ENCODE measurements around the gene SYT7.

SYT7 gene

DNA sequence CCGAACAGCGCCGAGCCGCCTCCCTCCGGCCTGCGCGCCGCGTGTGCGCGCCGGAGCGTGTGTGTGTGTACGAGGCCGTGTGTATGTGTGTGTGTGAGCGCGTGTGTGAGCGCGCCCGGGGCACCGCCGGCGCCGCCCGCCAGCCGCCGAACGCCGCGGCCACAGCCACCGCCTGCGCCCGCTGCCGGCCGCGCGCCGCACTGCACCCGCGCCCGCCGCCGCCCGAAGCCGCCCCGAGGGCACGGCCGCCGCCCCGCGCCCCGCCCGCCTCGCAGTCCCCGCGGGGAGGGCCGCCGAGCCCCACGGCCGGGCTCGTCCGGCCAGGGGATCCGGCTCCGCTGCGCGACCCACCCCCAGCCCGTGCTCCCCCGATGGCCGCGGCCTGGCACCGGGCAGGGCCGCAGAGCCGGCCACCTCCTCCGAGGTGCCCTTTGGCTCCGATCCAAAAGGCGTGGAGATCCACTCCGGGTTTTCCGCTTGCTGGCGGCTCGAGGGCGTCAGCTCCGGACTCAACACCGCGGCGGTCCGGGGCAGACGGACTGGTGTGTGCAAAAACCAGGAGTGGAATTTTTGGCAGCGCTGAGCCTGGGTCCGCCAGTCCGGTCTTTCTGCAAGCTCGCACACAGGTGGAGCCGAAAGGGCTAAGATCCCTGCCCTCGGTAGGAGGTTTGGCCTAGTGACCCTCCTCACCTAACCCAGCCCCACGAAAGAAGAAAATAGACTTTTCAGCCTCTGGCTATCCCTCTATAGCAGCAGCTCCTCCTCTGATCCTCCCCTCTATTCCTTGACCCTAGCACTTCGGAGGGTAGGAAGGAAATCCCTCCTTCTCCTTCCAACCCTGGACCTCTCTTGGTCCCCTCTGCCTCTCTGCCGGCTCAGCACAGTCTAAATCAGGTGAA, at the start of gene SYT7 (continued):
- TF ChIP-seq, protein P1, sequence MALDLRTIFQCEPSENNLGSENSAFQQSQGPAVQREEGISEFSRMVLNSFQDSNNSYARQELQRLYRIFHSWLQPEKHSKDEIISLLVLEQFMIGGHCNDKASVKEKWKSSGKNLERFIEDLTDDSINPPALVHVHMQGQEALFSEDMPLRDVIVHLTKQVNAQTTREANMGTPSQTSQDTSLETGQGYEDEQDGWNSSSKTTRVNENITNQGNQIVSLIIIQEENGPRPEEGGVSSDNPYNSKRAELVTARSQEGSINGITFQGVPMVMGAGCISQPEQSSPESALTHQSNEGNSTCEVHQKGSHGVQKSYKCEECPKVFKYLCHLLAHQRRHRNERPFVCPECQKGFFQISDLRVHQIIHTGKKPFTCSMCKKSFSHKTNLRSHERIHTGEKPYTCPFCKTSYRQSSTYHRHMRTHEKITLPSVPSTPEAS (tag by site-specific recombination; IDR thresholded peaks at IDR 0.05) = no peak
- TF ChIP-seq KLF16 (tag by site-specific recombination; IDR thresholded peaks at IDR 0.05) (peak; percentile 97), ZNF629 (tag by site-specific recombination; IDR thresholded peaks at IDR 0.05) (peak; percentile 53; the same call in 1 of the 2 replicates), ZNF324 (tag by site-specific recombination; IDR thresholded peaks at IDR 0.05) (peak; percentile 54; the same call in 1 of the 2 replicates), IKZF3 (tag by site-specific recombination; IDR thresholded peaks at IDR 0.05) (peak; percentile 33; the same call in 1 of the 2 replicates), MYNN (tag by site-specific recombination; IDR thresholded peaks at IDR 0.05; ENCODE audit: borderline replicate concordance) (peak; percentile 25; the same call in 1 of the 2 replicates), YY1 (tag by site-specific recombination; IDR thresholded peaks at IDR 0.05) (peak; percentile 55; the same call in 1 of the 2 replicates), ZNF140 (tag by site-specific recombination; IDR thresholded peaks at IDR 0.05) (no peak), ZNF341 (tag by site-specific recombination; IDR thresholded peaks at IDR 0.05; ENCODE audit: low read depth) (no peak), PRDM1 (tag by site-specific recombination; IDR thresholded peaks at IDR 0.05) (no peak), ZNF530 (tag by site-specific recombination; IDR thresholded peaks at IDR 0.05; ENCODE audit: low read depth) (no peak), YY2 (tag by site-specific recombination; IDR thresholded peaks at IDR 0.05) (0 out of 2 replicates have a peak, but pooled peaks have one; percentile 59), SP7 (tag by site-specific recombination; IDR thresholded peaks at IDR 0.05) (peak; percentile 77), OSR2 (tag by site-specific recombination; IDR thresholded peaks at IDR 0.05) (no peak), ZNF623 (tag by site-specific recombination; IDR thresholded peaks at IDR 0.05) (no peak), SP2 (tag by site-specific recombination; IDR thresholded peaks at IDR 0.05) (peak; percentile 34; the same call in 1 of the 2 replicates)
- TF ChIP-seq, protein P2, sequence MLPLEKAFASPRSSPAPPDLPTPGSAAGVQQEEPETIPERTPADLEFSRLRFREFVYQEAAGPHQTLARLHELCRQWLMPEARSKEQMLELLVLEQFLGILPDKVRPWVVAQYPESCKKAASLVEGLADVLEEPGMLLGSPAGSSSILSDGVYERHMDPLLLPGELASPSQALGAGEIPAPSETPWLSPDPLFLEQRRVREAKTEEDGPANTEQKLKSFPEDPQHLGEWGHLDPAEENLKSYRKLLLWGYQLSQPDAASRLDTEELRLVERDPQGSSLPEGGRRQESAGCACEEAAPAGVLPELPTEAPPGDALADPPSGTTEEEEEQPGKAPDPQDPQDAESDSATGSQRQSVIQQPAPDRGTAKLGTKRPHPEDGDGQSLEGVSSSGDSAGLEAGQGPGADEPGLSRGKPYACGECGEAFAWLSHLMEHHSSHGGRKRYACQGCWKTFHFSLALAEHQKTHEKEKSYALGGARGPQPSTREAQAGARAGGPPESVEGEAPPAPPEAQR (tag by site-specific recombination; IDR thresholded peaks at IDR 0.05) = no peak
- TF ChIP-seq, protein P3, sequence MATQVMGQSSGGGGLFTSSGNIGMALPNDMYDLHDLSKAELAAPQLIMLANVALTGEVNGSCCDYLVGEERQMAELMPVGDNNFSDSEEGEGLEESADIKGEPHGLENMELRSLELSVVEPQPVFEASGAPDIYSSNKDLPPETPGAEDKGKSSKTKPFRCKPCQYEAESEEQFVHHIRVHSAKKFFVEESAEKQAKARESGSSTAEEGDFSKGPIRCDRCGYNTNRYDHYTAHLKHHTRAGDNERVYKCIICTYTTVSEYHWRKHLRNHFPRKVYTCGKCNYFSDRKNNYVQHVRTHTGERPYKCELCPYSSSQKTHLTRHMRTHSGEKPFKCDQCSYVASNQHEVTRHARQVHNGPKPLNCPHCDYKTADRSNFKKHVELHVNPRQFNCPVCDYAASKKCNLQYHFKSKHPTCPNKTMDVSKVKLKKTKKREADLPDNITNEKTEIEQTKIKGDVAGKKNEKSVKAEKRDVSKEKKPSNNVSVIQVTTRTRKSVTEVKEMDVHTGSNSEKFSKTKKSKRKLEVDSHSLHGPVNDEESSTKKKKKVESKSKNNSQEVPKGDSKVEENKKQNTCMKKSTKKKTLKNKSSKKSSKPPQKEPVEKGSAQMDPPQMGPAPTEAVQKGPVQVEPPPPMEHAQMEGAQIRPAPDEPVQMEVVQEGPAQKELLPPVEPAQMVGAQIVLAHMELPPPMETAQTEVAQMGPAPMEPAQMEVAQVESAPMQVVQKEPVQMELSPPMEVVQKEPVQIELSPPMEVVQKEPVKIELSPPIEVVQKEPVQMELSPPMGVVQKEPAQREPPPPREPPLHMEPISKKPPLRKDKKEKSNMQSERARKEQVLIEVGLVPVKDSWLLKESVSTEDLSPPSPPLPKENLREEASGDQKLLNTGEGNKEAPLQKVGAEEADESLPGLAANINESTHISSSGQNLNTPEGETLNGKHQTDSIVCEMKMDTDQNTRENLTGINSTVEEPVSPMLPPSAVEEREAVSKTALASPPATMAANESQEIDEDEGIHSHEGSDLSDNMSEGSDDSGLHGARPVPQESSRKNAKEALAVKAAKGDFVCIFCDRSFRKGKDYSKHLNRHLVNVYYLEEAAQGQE (tag by site-specific recombination; IDR thresholded peaks at IDR 0.05) = no peak
- TF ChIP-seq, protein P4, sequence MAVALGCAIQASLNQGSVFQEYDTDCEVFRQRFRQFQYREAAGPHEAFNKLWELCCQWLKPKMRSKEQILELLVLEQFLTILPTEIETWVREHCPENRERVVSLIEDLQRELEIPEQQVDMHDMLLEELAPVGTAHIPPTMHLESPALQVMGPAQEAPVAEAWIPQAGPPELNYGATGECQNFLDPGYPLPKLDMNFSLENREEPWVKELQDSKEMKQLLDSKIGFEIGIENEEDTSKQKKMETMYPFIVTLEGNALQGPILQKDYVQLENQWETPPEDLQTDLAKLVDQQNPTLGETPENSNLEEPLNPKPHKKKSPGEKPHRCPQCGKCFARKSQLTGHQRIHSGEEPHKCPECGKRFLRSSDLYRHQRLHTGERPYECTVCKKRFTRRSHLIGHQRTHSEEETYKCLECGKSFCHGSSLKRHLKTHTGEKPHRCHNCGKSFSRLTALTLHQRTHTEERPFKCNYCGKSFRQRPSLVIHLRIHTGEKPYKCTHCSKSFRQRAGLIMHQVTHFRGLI (tag by site-specific recombination; IDR thresholded peaks at IDR 0.05) = no peak
- TF ChIP-seq, protein P5, sequence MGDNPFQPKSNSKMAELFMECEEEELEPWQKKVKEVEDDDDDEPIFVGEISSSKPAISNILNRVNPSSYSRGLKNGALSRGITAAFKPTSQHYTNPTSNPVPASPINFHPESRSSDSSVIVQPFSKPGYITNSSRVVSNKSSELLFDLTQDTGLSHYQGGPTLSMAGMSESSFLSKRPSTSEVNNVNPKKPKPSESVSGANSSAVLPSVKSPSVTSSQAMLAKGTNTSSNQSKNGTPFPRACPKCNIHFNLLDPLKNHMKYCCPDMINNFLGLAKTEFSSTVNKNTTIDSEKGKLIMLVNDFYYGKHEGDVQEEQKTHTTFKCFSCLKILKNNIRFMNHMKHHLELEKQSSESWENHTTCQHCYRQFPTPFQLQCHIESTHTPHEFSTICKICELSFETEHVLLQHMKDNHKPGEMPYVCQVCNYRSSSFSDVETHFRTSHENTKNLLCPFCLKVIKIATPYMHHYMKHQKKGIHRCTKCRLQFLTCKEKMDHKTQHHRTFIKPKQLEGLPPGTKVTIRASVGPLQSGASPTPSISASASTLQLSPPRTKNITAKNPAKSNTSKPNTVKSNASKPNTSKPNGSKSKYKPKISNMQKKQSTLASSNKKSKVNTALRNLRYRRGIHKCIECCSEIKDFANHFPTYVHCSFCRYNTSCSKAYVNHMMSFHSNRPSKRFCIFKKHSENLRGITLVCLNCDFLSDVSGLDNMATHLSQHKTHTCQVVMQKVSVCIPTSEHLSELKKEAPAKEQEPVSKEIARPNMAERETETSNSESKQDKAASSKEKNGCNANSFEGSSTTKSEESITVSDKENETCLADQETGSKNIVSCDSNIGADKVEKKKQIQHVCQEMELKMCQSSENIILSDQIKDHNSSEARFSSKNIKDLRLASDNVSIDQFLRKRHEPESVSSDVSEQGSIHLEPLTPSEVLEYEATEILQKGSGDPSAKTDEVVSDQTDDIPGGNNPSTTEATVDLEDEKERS (tag by site-specific recombination; IDR thresholded peaks at IDR 0.05) = 0 out of 2 replicates have a peak, but pooled peaks have one; percentile 53
- TF ChIP-seq, protein P6, sequence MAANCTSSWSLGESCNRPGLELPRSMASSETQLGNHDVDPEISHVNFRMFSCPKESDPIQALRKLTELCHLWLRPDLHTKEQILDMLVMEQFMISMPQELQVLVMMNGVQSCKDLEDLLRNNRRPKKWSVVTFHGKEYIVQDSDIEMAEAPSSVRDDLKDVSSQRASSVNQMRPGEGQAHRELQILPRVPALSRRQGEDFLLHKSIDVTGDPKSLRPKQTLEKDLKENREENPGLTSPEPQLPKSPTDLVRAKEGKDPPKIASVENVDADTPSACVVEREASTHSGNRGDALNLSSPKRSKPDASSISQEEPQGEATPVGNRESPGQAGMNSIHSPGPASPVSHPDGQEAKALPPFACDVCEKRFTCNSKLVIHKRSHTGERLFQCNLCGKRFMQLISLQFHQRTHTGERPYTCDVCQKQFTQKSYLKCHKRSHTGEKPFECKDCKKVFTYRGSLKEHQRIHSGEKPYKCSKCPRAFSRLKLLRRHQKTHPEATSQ (tag by site-specific recombination; IDR thresholded peaks at IDR 0.05) = no peak
- TF ChIP-seq, protein P7, sequence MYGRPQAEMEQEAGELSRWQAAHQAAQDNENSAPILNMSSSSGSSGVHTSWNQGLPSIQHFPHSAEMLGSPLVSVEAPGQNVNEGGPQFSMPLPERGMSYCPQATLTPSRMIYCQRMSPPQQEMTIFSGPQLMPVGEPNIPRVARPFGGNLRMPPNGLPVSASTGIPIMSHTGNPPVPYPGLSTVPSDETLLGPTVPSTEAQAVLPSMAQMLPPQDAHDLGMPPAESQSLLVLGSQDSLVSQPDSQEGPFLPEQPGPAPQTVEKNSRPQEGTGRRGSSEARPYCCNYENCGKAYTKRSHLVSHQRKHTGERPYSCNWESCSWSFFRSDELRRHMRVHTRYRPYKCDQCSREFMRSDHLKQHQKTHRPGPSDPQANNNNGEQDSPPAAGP (tag by site-specific recombination; IDR thresholded peaks at IDR 0.05) = peak; percentile 94
